ENCODE measurements around the gene TGIF2. TPM values are rescaled to one million over a fixed set of nuclear protein-coding genes. Genes with fewer than 3 reads are reported as not detected.

Gene TGIF2
- total RNA-seq, 1 donor from 2014 or later: 140 TPM

- TF ChIP-seq CTCF (IDR thresholded peaks at IDR 0.05; ENCODE audit: unreplicated experiment): no peak
- no peak overlapping the region for H3K4me3 Mint-ChIP-seq (ENCODE audit: low read depth)
- H3K9me3 Mint-ChIP-seq (ENCODE audit: low read depth): peaks cover 3% of the 10 kb centered on the region
- H3K36me3 Mint-ChIP-seq (ENCODE audit: insufficient read depth): peaks cover 4% of the 10 kb centered on the region
- peaks cover 21% of the 10 kb centered on the region for H3K4me1 Mint-ChIP-seq (ENCODE audit: low read depth)
- peak overlapping the region; percentile 68 for H3K27ac Mint-ChIP-seq
- DNase-seq (ENCODE audit: low spot score, unreplicated experiment): no peak
- H3K27me3 Mint-ChIP-seq: no peaks in the 10 kb centered on the region
These were observed 3.5 kb upstream of the TGIF2 start for GRCh38 chr20:36569847-36570429.

GRCh38 chr20:36571564-36572504 is 1.6 kb upstream of the TGIF2 start:
- Mint-ChIP-seq H3K36me3 (ENCODE audit: insufficient read depth) (no peaks in the 10 kb centered on the region), H3K27me3 (no peaks in the 10 kb centered on the region), H3K27ac (peak overlapping the region; percentile 98), H3K4me3 (ENCODE audit: low read depth) (peak overlapping the region; percentile 80), H3K9me3 (ENCODE audit: low read depth) (no peaks in the 10 kb centered on the region), H3K4me1 (ENCODE audit: low read depth) (peaks cover 37% of the 10 kb centered on the region)
- TF ChIP-seq CTCF (IDR thresholded peaks at IDR 0.05; ENCODE audit: unreplicated experiment): no peak
- DNase-seq (ENCODE audit: low spot score, unreplicated experiment): peak; percentile 39

GRCh38 chr20:36572701-36573102 is 695 bp upstream of the TGIF2 start:
- H3K9me3 Mint-ChIP-seq (ENCODE audit: low read depth): no peaks in the 10 kb centered on the region
- peak overlapping the region; percentile 80 for H3K4me3 Mint-ChIP-seq (ENCODE audit: low read depth)
- DNase-seq (ENCODE audit: low spot score, unreplicated experiment): peak; percentile 22
- H3K27me3 Mint-ChIP-seq: no peaks in the 10 kb centered on the region
- H3K27ac Mint-ChIP-seq: peak overlapping the region; percentile 98
- no peak for TF ChIP-seq CTCF (IDR thresholded peaks at IDR 0.05; ENCODE audit: unreplicated experiment)
- peaks cover 37% of the 10 kb centered on the region for H3K4me1 Mint-ChIP-seq (ENCODE audit: low read depth)
- no peaks in the 10 kb centered on the region for H3K36me3 Mint-ChIP-seq (ENCODE audit: insufficient read depth)

- H3K9me3 Mint-ChIP-seq (ENCODE audit: low read depth): no peaks in the 10 kb centered on the region
- H3K27me3 Mint-ChIP-seq: no peaks in the 10 kb centered on the region
- TF ChIP-seq CTCF (IDR thresholded peaks at IDR 0.05; ENCODE audit: unreplicated experiment): peak; percentile 3
- peak overlapping the region; percentile 90 for H3K27ac Mint-ChIP-seq
- H3K4me1 Mint-ChIP-seq (ENCODE audit: low read depth): peaks cover 37% of the 10 kb centered on the region
- peaks cover 1% of the 10 kb centered on the region for H3K36me3 Mint-ChIP-seq (ENCODE audit: insufficient read depth)
- peak overlapping the region; percentile 93 for H3K4me3 Mint-ChIP-seq (ENCODE audit: low read depth)
- peak; percentile 45 for DNase-seq (ENCODE audit: low spot score, unreplicated experiment)
These were observed 485 bp downstream of the TGIF2 start for GRCh38 chr20:36573798-36574365.
